ENCODE results near the gene TBC1D30.

- TF ChIP-seq CTCF (IDR thresholded peaks at IDR 0.05) (no peak), POLR2AphosphoS5 (IDR thresholded peaks at IDR 0.05) (no peak), POLR2A (IDR thresholded peaks at IDR 0.05; ENCODE audit: low read depth) (no peak)
These were observed 68.1 kb downstream of the TBC1D30 start for GRCh38 chr12:64892561-64892960.
